Loucy (cell line): ENCODE measurements around the gene FHL1.
"Not testable (repeated sequence)": the region's sequence is repeated elsewhere in the genome, so short reads cannot be mapped to it uniquely, and the experiment has no call there.

Source experiments
- H2AFZ ChIP-seq: fragments of 200-600 bp; sonication (generic); 2 replicates; pipeline ENCODE4 v1.6.0; 2016; ENCODE audit warnings: antibody characterized with exemption, mild to moderate bottlenecking, low read length, moderate library complexity
- H3F3A ChIP-seq: fragments of 200-600 bp; 2 replicates; pipeline ENCODE4 v1.6.0; 2016; ENCODE audit warnings: antibody characterized with exemption, low read depth, mild to moderate bottlenecking
- H3K27me3 ChIP-seq: fragments of 200-600 bp; sonication (generic); 2 replicates; pipeline ENCODE4 v1.6.1; 2014; ENCODE audit warnings: low read length, mild to moderate bottlenecking; ENCODE audit not compliant: insufficient read depth, poor library complexity, severe bottlenecking
- H3K36me3 ChIP-seq: fragments of 200-600 bp; sonication (generic); 2 replicates; pipeline ENCODE4 v1.6.1; 2016; ENCODE audit warnings: low read length; ENCODE audit not compliant: insufficient read depth
- H3K4me1 ChIP-seq: fragments of 200-600 bp; sonication (generic); 2 replicates; pipeline ENCODE4 v1.5.1; 2014; ENCODE audit warnings: low read length, mild to moderate bottlenecking; ENCODE audit not compliant: insufficient read depth, poor library complexity, severe bottlenecking
- H3K4me2 ChIP-seq: fragments of 200-600 bp; sonication (generic); 2 replicates; pipeline ENCODE4 v1.6.0; 2014; ENCODE audit warnings: antibody characterized with exemption, low read length, low read depth, mild to moderate bottlenecking; ENCODE audit not compliant: poor library complexity, severe bottlenecking
- H3K4me3 ChIP-seq: fragments of 200-600 bp; sonication (generic); 2 replicates; pipeline ENCODE4 v1.5.1; 2014; ENCODE audit warnings: low read length, mild to moderate bottlenecking, mixed read lengths; ENCODE audit not compliant: poor library complexity, severe bottlenecking
- H3K79me2 ChIP-seq: fragments of 200-600 bp; sonication (generic); 2 replicates; pipeline ENCODE4 v1.6.1; 2014; ENCODE audit warnings: low read length; ENCODE audit not compliant: insufficient read depth
- H3K9ac ChIP-seq: fragments of 200-600 bp; sonication (generic); 2 replicates; pipeline ENCODE4 v1.6.0; 2014; ENCODE audit warnings: mild to moderate bottlenecking, low read depth, low read length, moderate library complexity; ENCODE audit not compliant: poor library complexity, severe bottlenecking
- H3K9me2 ChIP-seq: fragments of 200-600 bp; sonication (generic); replicated peaks from 2 replicates; pipeline ENCODE4 v1.6.1; 2016; ENCODE audit warnings: low read depth, low read length, mixed read lengths
- H3K9me3 ChIP-seq: fragments of 200-600 bp; sonication (generic); 2 replicates; pipeline ENCODE4 v1.6.1; 2014; ENCODE audit warnings: mild to moderate bottlenecking, antibody characterized with exemption, low read length, low read depth; ENCODE audit not compliant: insufficient read depth
- H4K20me1 ChIP-seq: fragments of 200-600 bp; sonication (generic); 2 replicates; pipeline ENCODE4 v1.6.0; 2014; ENCODE audit warnings: antibody characterized with exemption, low read length, mild to moderate bottlenecking; ENCODE audit not compliant: insufficient read depth, poor library complexity, severe bottlenecking
- CTCF ChIP-seq: fragments of 200-600 bp; sonication (generic); conservative IDR thresholded peaks from 2 replicates; pipeline ENCODE4 v1.5.1; 2014; ENCODE audit warnings: mild to moderate bottlenecking, antibody characterized with exemption, low read length
- EZH2phosphoT487 ChIP-seq: fragments of 200-600 bp; IDR thresholded peaks from 2 replicates; pipeline ENCODE4 v1.6.1; 2018; ENCODE audit warnings: antibody characterized with exemption, mild to moderate bottlenecking, moderate library complexity, borderline replicate concordance

Gene FHL1

GRCh38 chrX:136106920-136107528 is 40.3 kb upstream of the FHL1 start:
- no peaks in the 10 kb centered on the region for H3K36me3 ChIP-seq
- no peak overlapping the region for H2AFZ ChIP-seq
- no peaks in the 10 kb centered on the region for H3F3A ChIP-seq
- no peaks in the 10 kb centered on the region for H3K4me1 ChIP-seq
- H3K4me2 ChIP-seq: no peak overlapping the region
- H3K9ac ChIP-seq: no peak overlapping the region
- TF ChIP-seq CTCF: no peak
- no peak for TF ChIP-seq EZH2phosphoT487
- no peaks in the 10 kb centered on the region for H4K20me1 ChIP-seq
- H3K4me3 ChIP-seq: no peak overlapping the region
- H3K9me2 ChIP-seq: no peaks in the 10 kb centered on the region
- no peaks in the 10 kb centered on the region for H3K27me3 ChIP-seq
- no peaks in the 10 kb centered on the region for H3K9me3 ChIP-seq
- no peaks in the 10 kb centered on the region for H3K79me2 ChIP-seq

DNA sequence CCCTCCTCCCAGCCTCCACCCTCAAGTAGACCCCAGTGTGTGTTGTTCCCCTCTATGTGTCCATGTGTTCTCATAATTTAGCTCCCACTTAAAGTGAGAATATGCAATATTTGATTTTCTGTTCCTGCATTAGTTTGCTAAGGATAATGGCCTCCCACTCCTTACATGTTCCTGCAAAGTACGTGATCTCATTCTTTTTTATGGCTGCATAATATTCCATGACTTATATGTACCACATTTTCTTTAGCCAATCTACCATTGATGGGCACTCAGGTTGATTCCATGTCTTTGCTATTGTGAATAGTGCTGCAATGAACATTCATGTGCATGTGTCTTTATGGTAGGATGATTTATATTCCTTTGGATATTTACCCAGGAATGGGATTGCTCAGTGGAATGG is 38.4 kb upstream of the FHL1 start:
- not testable (repeated sequence) for H3K79me2 ChIP-seq, H3K36me3 ChIP-seq, H3K4me3 ChIP-seq, H3K9ac ChIP-seq, H3K4me2 ChIP-seq, H2AFZ ChIP-seq, H3K4me1 ChIP-seq, H3K9me2 ChIP-seq, H3K9me3 ChIP-seq, H4K20me1 ChIP-seq, H3K27me3 ChIP-seq, H3F3A ChIP-seq

- Histone ChIP-seq H3K9me2 (no peaks in the 10 kb centered on the region), H3K4me3 (no peak overlapping the region), H3F3A (no peaks in the 10 kb centered on the region), H3K9ac (no peak overlapping the region), H3K9me3 (no peaks in the 10 kb centered on the region), H3K79me2 (no peaks in the 10 kb centered on the region), H3K4me1 (no peaks in the 10 kb centered on the region), H3K4me2 (no peak overlapping the region), H2AFZ (no peak overlapping the region), H4K20me1 (no peaks in the 10 kb centered on the region), H3K27me3 (no peaks in the 10 kb centered on the region), H3K36me3 (no peaks in the 10 kb centered on the region)
- TF ChIP-seq CTCF: no peak
- no peak for TF ChIP-seq EZH2phosphoT487
Measured at GRCh38 chrX:136112286-136112685, 35.0 kb upstream of the FHL1 start.

DNA sequence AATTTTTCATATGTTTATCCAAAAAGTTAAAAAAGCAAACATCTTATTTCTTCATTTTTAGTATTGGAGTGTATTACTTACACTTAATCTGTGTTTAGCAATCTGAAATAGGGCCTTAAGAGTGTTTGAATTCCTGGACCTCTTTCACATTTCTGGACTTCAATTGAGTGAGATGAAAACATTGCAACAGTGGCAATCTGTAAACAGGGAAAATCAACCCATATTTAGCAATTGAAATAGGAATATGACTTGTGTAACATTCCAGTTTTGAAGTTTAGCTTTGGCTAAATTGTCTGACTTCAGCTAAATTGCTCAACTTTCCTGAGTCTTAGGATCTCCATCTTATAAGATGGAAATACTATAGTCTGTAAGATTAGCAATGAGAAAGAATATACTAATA is 34.6 kb upstream of the FHL1 start:
- no peaks in the 10 kb centered on the region for H3K9me3 ChIP-seq
- TF ChIP-seq CTCF: no peak
- TF ChIP-seq EZH2phosphoT487: no peak

More for the DNA sequence above, 34.6 kb upstream of the FHL1 start:
- Histone ChIP-seq H3F3A (no peaks in the 10 kb centered on the region), H3K4me2 (no peak overlapping the region), H3K9ac (no peak overlapping the region), H3K79me2 (no peaks in the 10 kb centered on the region), H3K9me2 (no peaks in the 10 kb centered on the region), H3K27me3 (no peaks in the 10 kb centered on the region), H3K4me3 (no peak overlapping the region), H2AFZ (no peak overlapping the region), H4K20me1 (no peaks in the 10 kb centered on the region), H3K36me3 (no peaks in the 10 kb centered on the region), H3K4me1 (no peaks in the 10 kb centered on the region)
